ENCODE results near the gene APMAP. TPM values are rescaled to one million over a fixed set of nuclear protein-coding genes. Genes with fewer than 3 reads are reported as not detected.
A peak's percentile ranks its signal among the peaks of the same experiment; 100 is the strongest.
"Not testable (repeated sequence)": the region's sequence is repeated elsewhere in the genome, so short reads cannot be mapped to it uniquely, and the experiment has no call there.

Gene APMAP
- total RNA-seq, 4 donors from 2014 or later, result 19.0 to 40.9 (median 31.6) TPM

- Histone ChIP-seq H3K36me3 (no peaks in the 10 kb centered on the region), H3K27ac (no peak overlapping the region), H3K4me1 (peaks cover 0 to 9% (median 3%) of the 10 kb centered on the region in 4 donors), H3K9me3 (no peaks in the 10 kb centered on the region), H3K27me3 (no peaks in the 10 kb centered on the region), H3K4me3 (no peak overlapping the region)
- peak in 1 of 3 donors; percentile 29 for DNase-seq
- no peak for TF ChIP-seq POLR2A (IDR thresholded peaks at IDR 0.05)
- TF ChIP-seq CTCF (IDR thresholded peaks at IDR 0.05), result no peak
These were observed 59.2 kb downstream of the APMAP start for GRCh38 chr20:24933266-24933908.

GRCh38 chr20:24931893-24932292 is 60.7 kb downstream of the APMAP start:
- not testable (repeated sequence) for H3K9me3 ChIP-seq, H3K4me1 ChIP-seq, H3K27me3 ChIP-seq, H3K4me3 ChIP-seq, DNase-seq, H3K36me3 ChIP-seq
- peak overlapping the region in 2 of 4 donors; percentile 10 to 42 for H3K27ac ChIP-seq

GRCh38 chr20:24930724-24931688 is 61.5 kb downstream of the APMAP start:
- peak overlapping the region in 2 of 4 donors; percentile 42 to 74 for H3K27ac ChIP-seq
- H3K4me3 ChIP-seq, result peak overlapping the region in 2 of 4 donors; percentile 16 to 45
- H3K4me1 ChIP-seq, H3K27me3 ChIP-seq, H3K36me3 ChIP-seq, H3K9me3 ChIP-seq: not testable (repeated sequence)
- TF ChIP-seq CTCF (IDR thresholded peaks at IDR 0.05), result peak in 5 of 6 experiments; percentile 16 to 68 (median 48)
- DNase-seq, result peak in 1 of 3 donors; percentile 30

GRCh38 chr20:24929867-24930723 is 62.5 kb downstream of the APMAP start:
- not testable (repeated sequence) for H3K27me3 ChIP-seq, H3K9me3 ChIP-seq, H3K4me1 ChIP-seq, H3K36me3 ChIP-seq
- TF ChIP-seq CTCF (IDR thresholded peaks at IDR 0.05), result peak in 2 of 6 experiments; percentile 19 to 27
- Histone ChIP-seq H3K4me3 (peak overlapping the region in 2 of 4 donors; percentile 16 to 45), H3K27ac (peak overlapping the region in 1 of 4 donors; percentile 74)
- peak in 1 of 3 donors; percentile 49 for DNase-seq

GRCh38 chr20:24929259-24929658 is 63.3 kb downstream of the APMAP start:
- H3K9me3 ChIP-seq, H3K27ac ChIP-seq, H3K27me3 ChIP-seq, H3K4me1 ChIP-seq, H3K4me3 ChIP-seq, H3K36me3 ChIP-seq, DNase-seq: not testable (repeated sequence)

- not testable (repeated sequence) for H3K27ac ChIP-seq, H3K4me3 ChIP-seq, H3K36me3 ChIP-seq, H3K27me3 ChIP-seq, DNase-seq, H3K9me3 ChIP-seq, H3K4me1 ChIP-seq
These were observed 71.8 kb downstream of the APMAP start for GRCh38 chr20:24920706-24921105.

- H3K27ac ChIP-seq, H3K4me1 ChIP-seq, H3K27me3 ChIP-seq, H3K4me3 ChIP-seq, H3K36me3 ChIP-seq, H3K9me3 ChIP-seq: not testable (repeated sequence)
- DNase-seq, result peak in 1 of 3 donors; percentile 33
These were observed 72.9 kb downstream of the APMAP start for GRCh38 chr20:24919665-24920064.
